ENCODE measurements around the gene CEP83.

DNA sequence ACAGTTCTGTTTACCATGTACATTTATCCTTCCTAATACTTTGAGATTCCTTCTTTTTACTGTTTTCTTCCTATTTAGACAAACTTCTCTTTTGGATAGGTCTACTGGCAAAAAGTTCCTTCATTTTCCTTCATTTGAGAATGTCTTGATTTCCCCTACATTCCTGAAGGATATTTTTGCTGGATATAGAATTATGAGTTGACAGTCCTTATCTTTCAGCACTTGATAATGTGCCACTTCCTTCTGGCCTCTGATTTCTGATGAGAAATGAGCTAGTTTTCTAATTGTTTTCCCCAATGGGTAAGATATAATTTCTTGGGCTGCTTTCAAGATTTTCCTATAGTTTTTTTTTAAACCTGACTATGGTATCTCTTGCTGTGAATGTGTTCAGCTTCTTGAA lies 75.6 kb downstream of the CEP83 start:
- no peak for TF ChIP-seq EZH2 (IDR thresholded peaks at IDR 0.05)
- TF ChIP-seq, protein P1, sequence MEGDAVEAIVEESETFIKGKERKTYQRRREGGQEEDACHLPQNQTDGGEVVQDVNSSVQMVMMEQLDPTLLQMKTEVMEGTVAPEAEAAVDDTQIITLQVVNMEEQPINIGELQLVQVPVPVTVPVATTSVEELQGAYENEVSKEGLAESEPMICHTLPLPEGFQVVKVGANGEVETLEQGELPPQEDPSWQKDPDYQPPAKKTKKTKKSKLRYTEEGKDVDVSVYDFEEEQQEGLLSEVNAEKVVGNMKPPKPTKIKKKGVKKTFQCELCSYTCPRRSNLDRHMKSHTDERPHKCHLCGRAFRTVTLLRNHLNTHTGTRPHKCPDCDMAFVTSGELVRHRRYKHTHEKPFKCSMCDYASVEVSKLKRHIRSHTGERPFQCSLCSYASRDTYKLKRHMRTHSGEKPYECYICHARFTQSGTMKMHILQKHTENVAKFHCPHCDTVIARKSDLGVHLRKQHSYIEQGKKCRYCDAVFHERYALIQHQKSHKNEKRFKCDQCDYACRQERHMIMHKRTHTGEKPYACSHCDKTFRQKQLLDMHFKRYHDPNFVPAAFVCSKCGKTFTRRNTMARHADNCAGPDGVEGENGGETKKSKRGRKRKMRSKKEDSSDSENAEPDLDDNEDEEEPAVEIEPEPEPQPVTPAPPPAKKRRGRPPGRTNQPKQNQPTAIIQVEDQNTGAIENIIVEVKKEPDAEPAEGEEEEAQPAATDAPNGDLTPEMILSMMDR (IDR thresholded peaks at IDR 0.05 in 2 of 3, conservative IDR thresholded peaks at IDR 0.05 in 1 of 3; ENCODE audit: borderline replicate concordance in 1 of 3, insufficient read depth in 1 of 3, low read depth in 2 of 3, low read length in 2 of 3), result no peak
- TF ChIP-seq POLR2A (IDR thresholded peaks at IDR 0.05; ENCODE audit: borderline replicate concordance, extremely low read depth, insufficient read depth, insufficient read length), result no peak
- TF ChIP-seq ZNF274 (IDR thresholded peaks at IDR 0.05; ENCODE audit: low read depth, low read length), result no peak
- no peak for TF ChIP-seq EGR1 (IDR thresholded peaks at IDR 0.05; ENCODE audit: low read depth)
- no peak for TF ChIP-seq RAD21 (IDR thresholded peaks at IDR 0.05; ENCODE audit: low read depth)
- no peak for TF ChIP-seq EZH2phosphoT487 (IDR thresholded peaks at IDR 0.05; ENCODE audit: borderline replicate concordance)

Data from HCT116 (cell line).